ENCODE results near the gene PSMB7. TPM values are rescaled to one million over a fixed set of nuclear protein-coding genes. Genes with fewer than 3 reads are reported as not detected.

The PSMB7 gene
- polyA plus RNA-seq, 1 of the 3 experiments (the other 2 are of a cell fraction): 357 TPM

- ChIA-PET POLR2A (no interaction called here), CTCF (interaction anchor here (0.8 to 10.0 kb wide), 6 partner anchors 8 to 675 kb away, joined by 3 to 87 read pairs (median 18); no protein-coding TSS in a partner anchor)
- no peak overlapping the region for H3K4me2 ChIP-seq
- no peaks in the 10 kb centered on the region for H3K27me3 ChIP-seq (ENCODE audit: insufficient read depth)
- H3F3A ChIP-seq (replicated peaks; ENCODE audit: insufficient read depth): peaks cover 9% of the 10 kb centered on the region
- no peak overlapping the region for H3K4me3 ChIP-seq (ENCODE audit: low read depth in 2 of 2, low read length in 1 of 2)
- H3K36me3 ChIP-seq (replicated peaks in 1 of 2; ENCODE audit: control insufficient read depth in 1 of 2, insufficient read depth in 2 of 2, low read length in 1 of 2): peaks cover 17 to 25% of the 10 kb centered on the region in 2 experiments
- H3K9ac ChIP-seq: no peak overlapping the region
- no peak for DNase-seq
- no peak overlapping the region for H2AFZ ChIP-seq (ENCODE audit: low read depth)
- peaks cover 16 to 24% of the 10 kb centered on the region in 2 experiments for H3K4me1 ChIP-seq (ENCODE audit: control insufficient read depth in 1 of 2, insufficient read depth in 2 of 2, low read depth in 1 of 2, low read length in 1 of 2)
- TF ChIP-seq NRF1 (IDR thresholded peaks at IDR 0.05; ENCODE audit: low read depth, low read length) (no peak), TCF12 (IDR thresholded peaks at IDR 0.05) (no peak), TAF1 (IDR thresholded peaks at IDR 0.05; ENCODE audit: borderline replicate concordance, low read depth, low read length) (no peak), EP300 (IDR thresholded peaks at IDR 0.05; ENCODE audit: borderline replicate concordance in 1 of 2, low read depth in 1 of 2, low read length in 1 of 2) (no peak), SIN3A (IDR thresholded peaks at IDR 0.05; ENCODE audit: borderline replicate concordance, low read depth, low read length) (no peak), MXI1 (IDR thresholded peaks at IDR 0.05; ENCODE audit: low read depth, low read length) (no peak), MAX (IDR thresholded peaks at IDR 0.05; ENCODE audit: low read depth) (no peak), FOXM1 (IDR thresholded peaks at IDR 0.05; ENCODE audit: low read depth) (no peak), IRF3 (IDR thresholded peaks at IDR 0.05; ENCODE audit: low read depth, low read length) (no peak), RXRA (IDR thresholded peaks at IDR 0.05; ENCODE audit: borderline replicate concordance, low read depth) (no peak), MEF2A (IDR thresholded peaks at IDR 0.05; ENCODE audit: borderline replicate concordance, low read depth) (no peak), CTCF (IDR thresholded peaks at IDR 0.05) (no peak), ELF1 (IDR thresholded peaks at IDR 0.05) (no peak), ZBTB33 (IDR thresholded peaks at IDR 0.05; ENCODE audit: borderline replicate concordance, low read depth) (no peak), GATA2 (CRISPR knock-in tag; IDR thresholded peaks at IDR 0.05) (no peak)
- no peaks in the 10 kb centered on the region for H3K9me2 ChIP-seq
- 93% methylated on average over 3 of the region's 3 CpGs for WGBS (ENCODE audit: low lambda C conversion rate)
- peaks cover 97% of the 10 kb centered on the region for H3K79me2 ChIP-seq (ENCODE audit: insufficient read depth)
- no peaks in the 10 kb centered on the region for H3K9me3 ChIP-seq
- no peak overlapping the region for H3K27ac ChIP-seq (ENCODE audit: low read depth in 2 of 2, low read length in 1 of 2)
- peaks cover 66% of the 10 kb centered on the region for H4K20me1 ChIP-seq (ENCODE audit: insufficient read depth)
Measured at GRCh38 chr9:124386201-124386600, 29.0 kb downstream of the PSMB7 start.
